Endodermal cell (in vitro differentiated cells): ENCODE data around the gene TRERF1. TPM values are rescaled to one million over a fixed set of nuclear protein-coding genes. Genes with fewer than 3 reads are reported as not detected.

Source experiments
- DNase-seq: peaks from one replicate; pipeline ENCODE4 v3.0.0-alpha.2; 2017
- H3K27ac ChIP-seq: 2 replicates; pipeline ENCODE4 v1.5.1; 2013; ENCODE audit warnings: mild to moderate bottlenecking, low read depth, low read length, moderate library complexity
- H3K27me3 ChIP-seq: 2 replicates; pipeline ENCODE4 v1.6.1; 2013; ENCODE audit warnings: mild to moderate bottlenecking, low read length, moderate library complexity; ENCODE audit not compliant: insufficient read depth, control insufficient read depth, poor library complexity, severe bottlenecking
- H3K36me3 ChIP-seq: 2 replicates; pipeline ENCODE4 v1.7.0; 2013; ENCODE audit warnings: mild to moderate bottlenecking, low read length, moderate library complexity; ENCODE audit not compliant: control insufficient read depth, insufficient read depth
- H3K4me1 ChIP-seq: one replicate; pipeline ENCODE4 v1.7.0; 2013; ENCODE audit warnings: low read length; ENCODE audit not compliant: control insufficient read depth, insufficient read depth
- H3K4me3 ChIP-seq: 2 replicates; pipeline ENCODE4 v1.5.1; 2013; ENCODE audit warnings: mild to moderate bottlenecking, low read length, moderate library complexity
- H3K9ac ChIP-seq: 2 replicates; pipeline ENCODE4 v1.6.1; 2013; ENCODE audit warnings: mild to moderate bottlenecking, low read length, moderate library complexity; ENCODE audit not compliant: poor library complexity, severe bottlenecking; ENCODE audit errors: extremely low read depth
- H3K9me3 ChIP-seq: 2 replicates; pipeline ENCODE4 v1.6.1; 2013; ENCODE audit warnings: mild to moderate bottlenecking, low read length, moderate library complexity; ENCODE audit not compliant: control insufficient read depth
- H3K27ac Mint-ChIP-seq: 2 replicates; pipeline ENCODE4 v1.8.0; 2020; ENCODE audit warnings: mixed read lengths
- H3K27me3 Mint-ChIP-seq: 2 replicates; pipeline ENCODE4 v1.8.0; 2021; ENCODE audit warnings: mild to moderate bottlenecking, mixed read lengths; ENCODE audit not compliant: insufficient read depth
- H3K36me3 Mint-ChIP-seq: 2 replicates; pipeline ENCODE4 v1.8.0; 2020; ENCODE audit warnings: low read depth, mixed read lengths
- H3K4me1 Mint-ChIP-seq: 2 replicates; pipeline ENCODE4 v1.8.0; 2020; ENCODE audit warnings: mixed read lengths
- H3K4me3 Mint-ChIP-seq: 2 replicates; pipeline ENCODE4 v1.8.0; 2020; ENCODE audit warnings: mild to moderate bottlenecking, moderate library complexity, mixed read lengths
- H3K9me3 Mint-ChIP-seq: 2 replicates; pipeline ENCODE4 v1.8.0; 2020; ENCODE audit warnings: mild to moderate bottlenecking, mixed read lengths
- WGBS, 2 experiments: methylation state at CpG; one replicate each; pipeline versions ENCODE4 v1.1.5 to v1.1.7; 2013; ENCODE audit warnings: missing lambda C conversion rate in 2 of 2, mixed read lengths in 1 of 2; ENCODE audit not compliant: insufficient coverage in 1 of 2, insufficient read length in 1 of 2; 5-methylcytosine and 5-hydroxymethylcytosine counted together
- total RNA-seq, 2 donors: library from RNA; stranded (reverse); fragmentation: NEBNext Ultra II Directional in 1 of 2; extraction: Animal tissue kit (Norgen Biotek cat#: 25700) in 1 of 2; gene quantifications; 2 replicates in 1 of 2; 3 replicates in 1 of 2; pipeline ENCODE4 v1.2.1, GENCODE V29; 2021
- TF ChIP-seq, protein P1 (sequence below): fragments of 200-600 bp; sonication (generic); conservative IDR thresholded peaks from 2 replicates; pipeline ENCODE4 v1.5.0; 2021; ENCODE audit warnings: antibody characterized with exemption, mild to moderate bottlenecking

The TRERF1 gene
- total RNA-seq, 2 donors from 2014 or later: 4.7 to 5.3 TPM

DNA sequence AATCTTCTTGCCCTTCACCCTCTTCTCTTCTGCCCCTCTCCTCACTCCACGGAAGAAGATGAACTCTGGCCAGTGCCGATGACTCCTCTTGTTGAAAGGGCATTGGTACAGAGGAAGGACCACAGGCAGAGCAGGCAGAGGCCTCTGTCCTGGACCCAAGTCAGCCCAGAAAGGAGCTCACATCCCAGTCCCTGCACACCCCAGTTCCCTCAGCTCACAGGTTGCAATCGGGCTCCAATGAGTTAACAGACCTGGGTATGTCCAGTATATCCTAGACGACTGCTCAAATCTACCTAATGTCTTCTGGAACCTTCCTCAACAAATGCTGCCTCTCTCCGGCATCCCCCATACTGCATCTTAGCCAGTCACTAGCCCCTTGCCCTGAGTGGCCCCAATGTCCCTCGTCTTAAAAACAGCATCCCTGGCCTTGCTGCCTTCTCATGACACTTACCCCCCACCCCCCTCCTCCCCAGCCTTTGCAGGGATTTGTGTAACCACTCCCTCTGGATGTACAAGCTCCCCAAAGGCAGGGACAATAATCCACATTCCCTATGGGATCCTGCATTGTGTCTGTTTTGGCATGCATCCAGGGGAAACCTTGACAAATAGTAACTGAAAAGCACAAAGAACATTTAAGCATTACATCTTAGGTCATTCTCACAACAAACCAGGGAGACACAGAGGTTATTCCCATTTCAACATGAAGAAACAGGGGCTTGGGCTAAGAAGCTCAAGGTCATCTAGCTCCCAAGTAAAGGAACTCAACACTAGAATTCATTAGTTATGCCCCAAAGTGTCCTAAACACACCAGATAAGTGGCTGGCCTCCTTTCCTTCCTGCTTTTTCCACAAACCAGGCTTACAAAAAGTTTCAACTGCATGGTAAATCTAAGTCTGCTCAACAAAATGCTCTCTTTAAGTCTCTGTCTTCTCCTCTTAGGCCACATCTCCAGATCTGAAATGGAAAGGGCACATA lies 45.1 kb downstream of the TRERF1 start:
- no peaks in the 10 kb centered on the region for H3K36me3 Mint-ChIP-seq
- no peak overlapping the region for H3K27ac Mint-ChIP-seq
- H3K4me1 Mint-ChIP-seq: peaks cover 20% of the 10 kb centered on the region
- H3K4me1 ChIP-seq: peaks cover 3% of the 10 kb centered on the region
- no peaks in the 10 kb centered on the region for H3K36me3 ChIP-seq
- H3K9me3 Mint-ChIP-seq: no peaks in the 10 kb centered on the region
- no peak overlapping the region for H3K9ac ChIP-seq
- no peak overlapping the region for H3K4me3 Mint-ChIP-seq
- WGBS, 2 experiments: 88 to 100% methylated on average over 4 to 6 of the region's 6 CpGs
- TF ChIP-seq, protein P1, sequence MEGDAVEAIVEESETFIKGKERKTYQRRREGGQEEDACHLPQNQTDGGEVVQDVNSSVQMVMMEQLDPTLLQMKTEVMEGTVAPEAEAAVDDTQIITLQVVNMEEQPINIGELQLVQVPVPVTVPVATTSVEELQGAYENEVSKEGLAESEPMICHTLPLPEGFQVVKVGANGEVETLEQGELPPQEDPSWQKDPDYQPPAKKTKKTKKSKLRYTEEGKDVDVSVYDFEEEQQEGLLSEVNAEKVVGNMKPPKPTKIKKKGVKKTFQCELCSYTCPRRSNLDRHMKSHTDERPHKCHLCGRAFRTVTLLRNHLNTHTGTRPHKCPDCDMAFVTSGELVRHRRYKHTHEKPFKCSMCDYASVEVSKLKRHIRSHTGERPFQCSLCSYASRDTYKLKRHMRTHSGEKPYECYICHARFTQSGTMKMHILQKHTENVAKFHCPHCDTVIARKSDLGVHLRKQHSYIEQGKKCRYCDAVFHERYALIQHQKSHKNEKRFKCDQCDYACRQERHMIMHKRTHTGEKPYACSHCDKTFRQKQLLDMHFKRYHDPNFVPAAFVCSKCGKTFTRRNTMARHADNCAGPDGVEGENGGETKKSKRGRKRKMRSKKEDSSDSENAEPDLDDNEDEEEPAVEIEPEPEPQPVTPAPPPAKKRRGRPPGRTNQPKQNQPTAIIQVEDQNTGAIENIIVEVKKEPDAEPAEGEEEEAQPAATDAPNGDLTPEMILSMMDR: no peak
- no peak for DNase-seq
- no peaks in the 10 kb centered on the region for H3K9me3 ChIP-seq
- peaks cover 24% of the 10 kb centered on the region for H3K27me3 Mint-ChIP-seq
- H3K27ac ChIP-seq: no peak overlapping the region
- no peak overlapping the region for H3K4me3 ChIP-seq
- peaks cover 38% of the 10 kb centered on the region for H3K27me3 ChIP-seq

DNA sequence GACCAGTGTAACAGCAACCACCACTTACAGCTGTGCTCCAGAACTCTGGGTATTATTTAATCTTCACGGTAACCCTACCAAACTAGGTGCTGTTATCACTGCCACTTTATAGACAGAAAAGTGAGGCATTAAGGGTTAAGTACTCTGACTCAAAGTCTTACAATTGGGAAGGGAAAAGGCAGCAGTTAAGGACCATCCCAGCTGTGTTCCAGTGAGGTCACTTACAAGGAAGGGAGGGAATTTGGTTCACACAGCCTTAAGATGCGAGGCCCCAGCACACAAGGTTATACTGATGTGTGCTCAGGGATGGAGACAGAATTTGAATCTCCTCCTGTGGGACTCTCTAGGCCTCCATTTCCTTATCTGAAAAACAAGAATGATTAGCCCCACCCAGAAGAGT lies 46.7 kb downstream of the TRERF1 start:
- no peak overlapping the region for H3K27ac Mint-ChIP-seq
- no peak overlapping the region for H3K4me3 Mint-ChIP-seq
- Histone ChIP-seq H3K4me3 (no peak overlapping the region), H3K9ac (no peak overlapping the region), H3K36me3 (no peaks in the 10 kb centered on the region), H3K9me3 (no peaks in the 10 kb centered on the region), H3K27me3 (peaks cover 38% of the 10 kb centered on the region), H3K4me1 (peaks cover 3% of the 10 kb centered on the region), H3K27ac (peak overlapping the region; percentile 34)
- DNase-seq: no peak
- TF ChIP-seq, protein P1: no peak
- H3K36me3 Mint-ChIP-seq: no peaks in the 10 kb centered on the region
- H3K27me3 Mint-ChIP-seq: peaks cover 24% of the 10 kb centered on the region
- no peaks in the 10 kb centered on the region for H3K9me3 Mint-ChIP-seq
- H3K4me1 Mint-ChIP-seq: peaks cover 20% of the 10 kb centered on the region
- 63 to 100% methylated on average over 1 to 2 of the region's 2 CpGs for WGBS, 2 experiments

DNA sequence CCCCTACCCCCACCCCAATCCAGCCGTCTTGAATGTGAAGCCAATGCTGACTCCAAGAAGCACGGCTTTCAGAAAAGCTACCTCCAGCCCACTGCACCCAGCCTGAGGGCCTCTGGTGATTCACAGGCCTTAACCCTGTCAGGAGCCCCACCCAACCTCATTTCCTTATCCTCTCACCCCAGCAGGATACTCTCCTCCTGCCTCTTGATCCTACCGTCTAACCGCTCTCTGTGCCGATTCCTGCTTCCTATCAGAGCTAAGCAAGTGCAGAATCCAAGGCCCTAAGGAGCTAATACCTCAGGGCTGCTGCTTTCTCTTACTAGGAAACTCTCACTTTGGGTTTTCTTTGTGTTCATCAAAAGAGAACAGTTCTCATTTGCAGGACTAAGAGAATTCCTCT lies 47.2 kb downstream of the TRERF1 start:
- Mint-ChIP-seq H3K4me3 (no peak overlapping the region), H3K36me3 (no peaks in the 10 kb centered on the region), H3K9me3 (no peaks in the 10 kb centered on the region), H3K4me1 (peaks cover 14% of the 10 kb centered on the region), H3K27me3 (peaks cover 24% of the 10 kb centered on the region), H3K27ac (peak overlapping the region; percentile 64)
- TF ChIP-seq, protein P1: no peak
- Histone ChIP-seq H3K36me3 (no peaks in the 10 kb centered on the region), H3K4me3 (no peak overlapping the region), H3K9ac (no peak overlapping the region), H3K27ac (peak overlapping the region; percentile 34), H3K9me3 (no peaks in the 10 kb centered on the region), H3K27me3 (peaks cover 38% of the 10 kb centered on the region), H3K4me1 (peaks cover 3% of the 10 kb centered on the region)
- DNase-seq: peak; percentile 83
- WGBS, 2 experiments: 25 to 31% methylated on average over 4 to 5 of the region's 5 CpGs
